H9 (cell line): ENCODE data around the gene TFF2. TPM values are rescaled to one million over a fixed set of nuclear protein-coding genes. Genes with fewer than 3 reads are reported as not detected.

Experiments
- DNase-seq: peaks from one replicate; pipeline ENCODE4 v3.0.0-alpha.2; 2017
- H2AFZ ChIP-seq: one replicate; pipeline ENCODE4 v1.6.1; 2013; ENCODE audit warnings: mild to moderate bottlenecking, low read length, control low read depth, moderate library complexity
- H2AK5ac ChIP-seq: 2 replicates; pipeline ENCODE4 v1.6.1; 2013; ENCODE audit warnings: low read length, control low read depth, mixed read lengths; ENCODE audit not compliant: insufficient read length
- H2BK120ac ChIP-seq: one replicate; pipeline ENCODE4 v1.6.1; 2013; ENCODE audit warnings: low read depth, mild to moderate bottlenecking, low read length, control low read depth, inconsistent platforms; ENCODE audit not compliant: poor library complexity, severe bottlenecking
- H2BK12ac ChIP-seq: 2 replicates; pipeline ENCODE4 v1.6.1; 2013; ENCODE audit warnings: low read length, control low read depth, mixed read lengths, low read depth; ENCODE audit not compliant: insufficient read length
- H2BK15ac ChIP-seq: 2 replicates; pipeline ENCODE4 v1.6.1; 2013; ENCODE audit warnings: low read depth, low read length, control low read depth
- H2BK20ac ChIP-seq: one replicate; pipeline ENCODE4 v1.6.1; 2013; ENCODE audit warnings: low read depth, mild to moderate bottlenecking, low read length, control low read depth, inconsistent platforms; ENCODE audit not compliant: poor library complexity, severe bottlenecking
- H2BK5ac ChIP-seq: 2 replicates; pipeline ENCODE4 v1.6.1; 2013; ENCODE audit warnings: low read length, control low read depth, mixed read lengths; ENCODE audit not compliant: insufficient read length
- H3K14ac ChIP-seq: 2 replicates; pipeline ENCODE4 v1.6.1; 2013; ENCODE audit warnings: low read length, control low read depth; ENCODE audit not compliant: insufficient read depth
- H3K18ac ChIP-seq: 2 replicates; pipeline ENCODE4 v1.6.1; 2013; ENCODE audit warnings: low read depth, mild to moderate bottlenecking, mixed read lengths, low read length, control low read depth; ENCODE audit not compliant: insufficient read length
- H3K23ac ChIP-seq: 2 replicates; pipeline ENCODE4 v1.6.1; 2013; ENCODE audit warnings: low read length, control low read depth, mixed read lengths, low read depth; ENCODE audit not compliant: insufficient read length
- H3K23me2 ChIP-seq: 2 replicates; pipeline ENCODE4 v1.6.1; 2013; ENCODE audit warnings: low read depth, mild to moderate bottlenecking, mixed read lengths, low read length, control low read depth; ENCODE audit not compliant: insufficient read length, poor library complexity, severe bottlenecking
- H3K27ac ChIP-seq: 2 replicates; pipeline ENCODE4 v1.5.1; 2013; ENCODE audit warnings: low read length, control low read depth, mixed read lengths, low read depth; ENCODE audit not compliant: insufficient read length
- H3K27me3 ChIP-seq: 2 replicates; pipeline ENCODE4 v1.6.1; 2013; ENCODE audit warnings: low read length, control low read depth, inconsistent platforms; ENCODE audit not compliant: insufficient read depth
- H3K4ac ChIP-seq: 2 replicates; pipeline ENCODE4 v1.6.1; 2013; ENCODE audit warnings: low read depth, mild to moderate bottlenecking, control low read depth, inconsistent platforms, low read length, moderate library complexity
- H3K4me1 ChIP-seq: 2 replicates; pipeline ENCODE4 v1.6.1; 2013; ENCODE audit warnings: low read length, control low read depth, inconsistent platforms; ENCODE audit not compliant: insufficient read depth
- H3K4me2 ChIP-seq: 2 replicates; pipeline ENCODE4 v1.6.1; 2013; ENCODE audit warnings: low read length, control low read depth, mixed read lengths; ENCODE audit not compliant: insufficient read length, insufficient read depth
- H3K56ac ChIP-seq: 2 replicates; pipeline ENCODE4 v1.6.1; 2013; ENCODE audit warnings: low read depth, mild to moderate bottlenecking, mixed read lengths, low read length, control low read depth; ENCODE audit not compliant: insufficient read length
- H3K79me1 ChIP-seq: 2 replicates; pipeline ENCODE4 v1.6.1; 2013; ENCODE audit warnings: low read depth, mild to moderate bottlenecking, moderate library complexity, low read length, control low read depth, inconsistent platforms; ENCODE audit not compliant: insufficient read depth, poor library complexity, severe bottlenecking
- H3K79me2 ChIP-seq: 2 replicates; pipeline ENCODE4 v1.6.1; 2013; ENCODE audit warnings: low read length, control low read depth, inconsistent platforms; ENCODE audit not compliant: insufficient read depth
- H3K9ac ChIP-seq: 2 replicates; pipeline ENCODE4 v1.6.1; 2013; ENCODE audit warnings: low read length, control low read depth, mixed read lengths; ENCODE audit not compliant: insufficient read length; ENCODE audit errors: extremely low read depth
- H3K9me3 ChIP-seq: one replicate; pipeline ENCODE4 v1.6.1; 2013; ENCODE audit warnings: low read depth, low read length, inconsistent platforms; ENCODE audit not compliant: control insufficient read depth
- H3T11ph ChIP-seq: one replicate; pipeline ENCODE4 v1.6.1; 2013; ENCODE audit warnings: mild to moderate bottlenecking, low read length, control low read depth, inconsistent platforms
- H4K20me1 ChIP-seq: one replicate; pipeline ENCODE4 v1.6.1; 2013; ENCODE audit not compliant: control insufficient read depth, insufficient read length, insufficient read depth
- H4K5ac ChIP-seq: 2 replicates; pipeline ENCODE4 v1.6.1; 2013; ENCODE audit warnings: low read depth, mild to moderate bottlenecking, mixed read lengths, low read length, control low read depth; ENCODE audit not compliant: insufficient read length
- H4K8ac ChIP-seq: replicated peaks from 2 replicates; pipeline ENCODE4 v1.6.1; 2013; ENCODE audit warnings: low read length, control low read depth, mixed read lengths, low read depth; ENCODE audit not compliant: insufficient read length
- H4K91ac ChIP-seq: 2 replicates; pipeline ENCODE4 v1.6.1; 2013; ENCODE audit warnings: low read depth, mild to moderate bottlenecking, moderate library complexity, mixed read lengths, low read length, control low read depth; ENCODE audit not compliant: insufficient read length
- H3K27ac Mint-ChIP-seq, 3 experiments: 2 replicates in 2 of 3; 3 replicates in 1 of 3; pipeline ENCODE4 v1.8.0; 2020 to 2021; ENCODE audit warnings: mixed read lengths in 3 of 3, mild to moderate bottlenecking in 1 of 3, moderate library complexity in 1 of 3
- H3K27me3 Mint-ChIP-seq: 2 replicates; pipeline ENCODE4 v1.8.0; 2021; ENCODE audit warnings: low read depth, mild to moderate bottlenecking, moderate library complexity, mixed read lengths
- H3K36me3 Mint-ChIP-seq, 3 experiments: 2 replicates in 2 of 3; 3 replicates in 1 of 3; pipeline ENCODE4 v1.8.0; 2020 to 2021; ENCODE audit warnings: low read depth in 3 of 3, mixed read lengths in 3 of 3; ENCODE audit not compliant: insufficient read depth in 1 of 3
- H3K4me1 Mint-ChIP-seq, 2 experiments: 2 replicates each; pipeline ENCODE4 v1.8.0; 2020; ENCODE audit warnings: mixed read lengths in 2 of 2
- H3K4me3 Mint-ChIP-seq, 2 experiments: 2 replicates in 1 of 2; 3 replicates in 1 of 2; pipeline ENCODE4 v1.8.0; 2020 to 2021; ENCODE audit warnings: mild to moderate bottlenecking in 2 of 2, mixed read lengths in 2 of 2, moderate library complexity in 1 of 2
- H3K9me3 Mint-ChIP-seq, 2 experiments: 2 replicates in 1 of 2; 3 replicates in 1 of 2; pipeline ENCODE4 v1.8.0; 2020; ENCODE audit warnings: mild to moderate bottlenecking in 2 of 2, mixed read lengths in 2 of 2, moderate library complexity in 1 of 2
- CTCF ChIP-seq: fragments of 200-600 bp; sonication (generic); conservative IDR thresholded peaks from 3 replicates; pipeline ENCODE4 v1.8.0; 2021; ENCODE audit warnings: antibody characterized with exemption, mild to moderate bottlenecking
- WGBS: extraction: QIAGEN DNeasy Blood & Tissue Kit; methylation state at CpG from one replicate; pipeline ENCODE4 v1.1.7; 2013; ENCODE audit warnings: missing lambda C conversion rate, low lambda C conversion rate, mixed read lengths; ENCODE audit not compliant: insufficient read length; ENCODE audit errors: extremely low coverage; 5-methylcytosine and 5-hydroxymethylcytosine counted together
- total RNA-seq: library from RNA; stranded (reverse); gene quantifications from 2 replicates; pipeline ENCODE4 v1.2.1, GENCODE V29; 2021

TFF2 gene
- total RNA-seq, 1 experiment from 2014 or later, result not detected

DNA sequence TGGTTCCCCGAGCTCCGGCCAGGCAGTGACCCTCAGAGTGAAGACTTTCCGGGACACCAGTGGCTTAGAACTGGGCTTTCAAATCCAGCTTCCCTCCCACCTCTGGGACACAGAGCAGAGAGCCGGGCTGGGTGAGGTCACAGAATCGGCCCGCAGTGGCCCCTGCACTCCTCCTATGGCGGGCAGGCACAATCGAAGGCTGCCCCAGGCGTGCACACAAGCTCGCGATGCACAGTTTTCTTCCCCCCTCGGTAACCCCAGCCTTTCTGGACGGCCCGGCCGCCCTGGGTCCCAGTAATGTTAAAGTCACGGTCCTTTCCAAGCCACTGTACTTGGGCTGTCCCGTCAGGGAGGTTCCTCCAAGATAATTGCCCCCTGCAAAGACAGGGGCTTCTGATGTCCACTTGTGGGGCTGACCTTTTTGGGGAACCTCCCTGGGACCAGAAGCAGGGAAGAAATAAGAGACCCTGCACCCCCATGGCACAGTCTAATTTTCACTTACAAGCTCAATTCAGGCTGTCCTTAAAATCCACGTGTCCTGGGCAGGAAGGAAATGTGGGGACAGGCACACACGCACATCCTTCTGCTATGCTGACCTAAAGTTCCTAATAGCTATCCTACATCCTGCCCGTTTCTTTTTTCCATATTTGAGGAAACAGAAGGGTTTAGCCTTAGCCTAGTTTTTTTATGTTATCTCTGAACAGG is 49.3 kb downstream of the TFF2 start:
- no peak overlapping the region for H3K23ac ChIP-seq
- H3K9ac ChIP-seq, result no peak overlapping the region
- no peak overlapping the region for H2AK5ac ChIP-seq
- H3K27me3 ChIP-seq, result no peaks in the 10 kb centered on the region
- no peak for DNase-seq
- TF ChIP-seq CTCF, result no peak
- no peak overlapping the region for H2BK12ac ChIP-seq
- no peaks in the 10 kb centered on the region for H4K20me1 ChIP-seq
- Mint-ChIP-seq H3K4me3 (no peak overlapping the region), H3K36me3 (no peaks in the 10 kb centered on the region), H3K9me3 (no peaks in the 10 kb centered on the region), H3K27me3 (peaks cover 7% of the 10 kb centered on the region), H3K4me1 (peaks cover 16 to 20% of the 10 kb centered on the region in 2 experiments), H3K27ac (no peak overlapping the region)
- H4K8ac ChIP-seq, result no peak overlapping the region
- H2BK5ac ChIP-seq, result no peak overlapping the region
- H3K14ac ChIP-seq, result no peak overlapping the region
- H3K4ac ChIP-seq, result no peak overlapping the region
- no peak overlapping the region for H3K56ac ChIP-seq
- no peak overlapping the region for H2BK15ac ChIP-seq
- H3K4me1 ChIP-seq, result no peaks in the 10 kb centered on the region
- H3T11ph ChIP-seq, result no peak overlapping the region
- H3K79me2 ChIP-seq, result no peaks in the 10 kb centered on the region
- no peak overlapping the region for H4K91ac ChIP-seq
- no CpG with 5 or more reads among the region's 20 CpGs for WGBS
- H3K18ac ChIP-seq, result no peak overlapping the region
- H2AFZ ChIP-seq, result no peak overlapping the region
- H3K23me2 ChIP-seq, result no peaks in the 10 kb centered on the region
- H3K79me1 ChIP-seq, result no peaks in the 10 kb centered on the region
- H2BK120ac ChIP-seq, result no peak overlapping the region
- H2BK20ac ChIP-seq, result no peak overlapping the region
- no peak overlapping the region for H3K4me2 ChIP-seq
- no peak overlapping the region for H3K27ac ChIP-seq
- H3K9me3 ChIP-seq, result no peaks in the 10 kb centered on the region
- no peak overlapping the region for H4K5ac ChIP-seq
